Loucy (cell line): ENCODE results near the gene APOL6.

ENCODE experiments used
- EZH2phosphoT487 ChIP-seq: fragments of 200-600 bp; IDR thresholded peaks from 2 replicates; pipeline ENCODE4 v1.6.1; 2018; ENCODE audit warnings: antibody characterized with exemption, mild to moderate bottlenecking, moderate library complexity, borderline replicate concordance
- TF ChIP-seq, protein P1 (sequence below): fragments of 200-600 bp; sonication (generic); conservative IDR thresholded peaks from 2 replicates; pipeline ENCODE4 v1.5.1; 2014; ENCODE audit warnings: mild to moderate bottlenecking, antibody characterized with exemption, low read length

DNA sequence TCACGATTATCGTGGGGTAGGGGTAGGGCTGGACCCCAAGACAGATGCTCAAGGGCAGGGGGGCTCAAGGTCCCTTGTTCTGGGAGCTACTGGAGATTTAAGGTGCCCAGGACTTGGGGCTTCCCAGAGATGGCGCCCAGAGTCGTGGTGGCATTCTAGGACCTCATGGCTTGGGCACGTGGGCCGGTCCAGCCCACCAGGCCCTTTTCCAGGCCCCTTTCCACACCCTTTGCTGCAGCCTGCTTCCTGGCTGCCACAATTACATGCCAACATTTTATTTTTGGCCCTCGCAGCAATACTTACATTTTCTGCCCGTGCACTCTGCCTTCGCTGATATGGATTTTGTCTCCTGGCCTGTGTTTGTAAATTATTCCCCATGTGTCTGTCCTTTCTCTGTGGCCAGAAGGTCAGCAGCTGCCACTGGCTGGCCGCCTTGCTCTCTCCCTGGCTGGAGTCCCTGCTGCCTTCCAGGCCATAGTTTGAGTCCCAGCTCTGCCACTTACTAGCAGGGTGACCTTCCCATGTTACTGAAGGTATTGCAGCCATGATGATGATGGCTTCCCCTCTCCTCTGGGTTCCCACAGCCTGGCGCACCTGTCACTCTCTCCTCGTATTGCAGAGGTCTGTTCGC lies 42.3 kb upstream of the APOL6 start:
- TF ChIP-seq, protein P1, sequence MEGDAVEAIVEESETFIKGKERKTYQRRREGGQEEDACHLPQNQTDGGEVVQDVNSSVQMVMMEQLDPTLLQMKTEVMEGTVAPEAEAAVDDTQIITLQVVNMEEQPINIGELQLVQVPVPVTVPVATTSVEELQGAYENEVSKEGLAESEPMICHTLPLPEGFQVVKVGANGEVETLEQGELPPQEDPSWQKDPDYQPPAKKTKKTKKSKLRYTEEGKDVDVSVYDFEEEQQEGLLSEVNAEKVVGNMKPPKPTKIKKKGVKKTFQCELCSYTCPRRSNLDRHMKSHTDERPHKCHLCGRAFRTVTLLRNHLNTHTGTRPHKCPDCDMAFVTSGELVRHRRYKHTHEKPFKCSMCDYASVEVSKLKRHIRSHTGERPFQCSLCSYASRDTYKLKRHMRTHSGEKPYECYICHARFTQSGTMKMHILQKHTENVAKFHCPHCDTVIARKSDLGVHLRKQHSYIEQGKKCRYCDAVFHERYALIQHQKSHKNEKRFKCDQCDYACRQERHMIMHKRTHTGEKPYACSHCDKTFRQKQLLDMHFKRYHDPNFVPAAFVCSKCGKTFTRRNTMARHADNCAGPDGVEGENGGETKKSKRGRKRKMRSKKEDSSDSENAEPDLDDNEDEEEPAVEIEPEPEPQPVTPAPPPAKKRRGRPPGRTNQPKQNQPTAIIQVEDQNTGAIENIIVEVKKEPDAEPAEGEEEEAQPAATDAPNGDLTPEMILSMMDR, result no peak
- TF ChIP-seq EZH2phosphoT487, result no peak
